Neural crest cell (in vitro differentiated cells): ENCODE measurements around the gene SH3PXD2A. TPM values are rescaled to one million over a fixed set of nuclear protein-coding genes. Genes with fewer than 3 reads are reported as not detected.

ENCODE experiments used
- DNase-seq: peaks from one replicate; pipeline ENCODE4 v3.0.0; 2021; ENCODE audit warnings: low read depth, mixed read lengths, low spot score
- H3K27ac Mint-ChIP-seq: one replicate; pipeline ENCODE4 v1.8.0; 2021; ENCODE audit warnings: mild to moderate bottlenecking, mixed read lengths; ENCODE audit not compliant: unreplicated experiment
- H3K27me3 Mint-ChIP-seq: 2 replicates; pipeline ENCODE4 v1.8.0; 2021; ENCODE audit warnings: low read depth, mild to moderate bottlenecking, mixed read lengths
- H3K36me3 Mint-ChIP-seq: 2 replicates; pipeline ENCODE4 v1.8.0; 2021; ENCODE audit warnings: low read depth, mild to moderate bottlenecking, mixed read lengths
- H3K4me1 Mint-ChIP-seq: 2 replicates; pipeline ENCODE4 v1.8.0; 2021; ENCODE audit warnings: mixed read lengths
- H3K4me3 Mint-ChIP-seq: one replicate; pipeline ENCODE4 v1.8.0; 2021; ENCODE audit warnings: mild to moderate bottlenecking, mixed read lengths
- H3K9me3 Mint-ChIP-seq: 2 replicates; pipeline ENCODE4 v1.8.0; 2021; ENCODE audit warnings: mixed read lengths
- total RNA-seq: library from RNA; stranded (reverse); gene quantifications from 2 replicates; pipeline ENCODE4 v1.2.1, GENCODE V29; 2021
- TF ChIP-seq, protein P1 (sequence below): fragments of 200-600 bp; sonication (generic); conservative IDR thresholded peaks from 2 replicates; pipeline ENCODE4 v1.5.0; 2021; ENCODE audit warnings: antibody characterized with exemption, mild to moderate bottlenecking

SH3PXD2A gene
- total RNA-seq, 1 donor from 2014 or later, result 22.8 TPM

DNA sequence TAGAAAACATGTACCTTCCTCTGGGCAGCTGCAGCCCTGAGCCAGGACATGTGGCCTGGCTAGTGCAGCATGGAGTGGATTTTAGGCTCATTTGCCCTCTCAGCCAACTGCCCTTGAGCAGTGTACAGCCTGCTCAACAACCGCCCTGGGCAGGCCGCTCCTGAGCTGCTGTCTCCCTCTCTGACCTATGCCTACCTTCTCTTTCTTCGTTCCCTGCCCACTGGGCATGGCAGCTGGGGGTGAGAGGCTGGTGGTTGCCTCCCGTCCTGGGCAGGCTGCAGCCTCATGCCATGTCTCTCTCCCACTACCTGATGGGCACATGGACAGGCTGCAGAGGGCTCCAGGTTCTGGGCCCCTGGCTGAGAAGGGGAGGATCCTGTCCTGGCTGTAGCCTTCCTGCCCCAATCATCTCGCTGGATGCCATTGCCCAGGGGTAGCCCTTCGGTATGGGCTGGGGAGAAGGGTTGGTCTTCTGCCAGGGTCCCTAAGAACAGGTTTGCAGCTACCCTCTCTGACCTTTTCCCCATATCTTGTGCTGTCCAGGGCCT lies 264.6 kb downstream of the SH3PXD2A start:
- no peak for DNase-seq
- no peaks in the 10 kb centered on the region for H3K9me3 Mint-ChIP-seq
- no peak overlapping the region for H3K4me3 Mint-ChIP-seq
- H3K27me3 Mint-ChIP-seq, result no peaks in the 10 kb centered on the region
- H3K36me3 Mint-ChIP-seq, result peaks cover 17% of the 10 kb centered on the region
- TF ChIP-seq, protein P1, sequence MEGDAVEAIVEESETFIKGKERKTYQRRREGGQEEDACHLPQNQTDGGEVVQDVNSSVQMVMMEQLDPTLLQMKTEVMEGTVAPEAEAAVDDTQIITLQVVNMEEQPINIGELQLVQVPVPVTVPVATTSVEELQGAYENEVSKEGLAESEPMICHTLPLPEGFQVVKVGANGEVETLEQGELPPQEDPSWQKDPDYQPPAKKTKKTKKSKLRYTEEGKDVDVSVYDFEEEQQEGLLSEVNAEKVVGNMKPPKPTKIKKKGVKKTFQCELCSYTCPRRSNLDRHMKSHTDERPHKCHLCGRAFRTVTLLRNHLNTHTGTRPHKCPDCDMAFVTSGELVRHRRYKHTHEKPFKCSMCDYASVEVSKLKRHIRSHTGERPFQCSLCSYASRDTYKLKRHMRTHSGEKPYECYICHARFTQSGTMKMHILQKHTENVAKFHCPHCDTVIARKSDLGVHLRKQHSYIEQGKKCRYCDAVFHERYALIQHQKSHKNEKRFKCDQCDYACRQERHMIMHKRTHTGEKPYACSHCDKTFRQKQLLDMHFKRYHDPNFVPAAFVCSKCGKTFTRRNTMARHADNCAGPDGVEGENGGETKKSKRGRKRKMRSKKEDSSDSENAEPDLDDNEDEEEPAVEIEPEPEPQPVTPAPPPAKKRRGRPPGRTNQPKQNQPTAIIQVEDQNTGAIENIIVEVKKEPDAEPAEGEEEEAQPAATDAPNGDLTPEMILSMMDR, result no peak
- peak overlapping the region; percentile 35 for H3K27ac Mint-ChIP-seq
- peaks cover 3% of the 10 kb centered on the region for H3K4me1 Mint-ChIP-seq

DNA sequence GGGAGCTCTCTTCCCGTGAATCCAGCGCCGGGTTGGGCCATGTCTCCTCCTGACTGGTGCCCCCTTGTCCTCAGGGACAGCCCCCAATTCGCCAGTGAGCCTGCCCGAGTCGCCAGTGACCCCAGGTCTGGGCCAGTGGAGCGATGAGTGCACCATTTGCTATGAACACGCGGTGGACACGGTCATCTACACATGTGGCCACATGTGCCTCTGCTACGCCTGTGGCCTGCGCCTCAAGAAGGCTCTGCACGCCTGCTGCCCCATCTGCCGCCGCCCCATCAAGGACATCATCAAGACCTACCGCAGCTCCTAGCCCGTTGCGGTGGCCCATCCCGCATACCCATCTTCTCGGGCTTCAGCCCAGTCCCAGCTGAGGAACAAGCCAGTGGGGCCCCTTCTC lies 265.3 kb downstream of the SH3PXD2A start:
- Mint-ChIP-seq H3K4me1 (peaks cover 3% of the 10 kb centered on the region), H3K27ac (no peak overlapping the region), H3K27me3 (no peaks in the 10 kb centered on the region), H3K9me3 (no peaks in the 10 kb centered on the region), H3K4me3 (no peak overlapping the region), H3K36me3 (peaks cover 17% of the 10 kb centered on the region)
- DNase-seq, result no peak
- TF ChIP-seq, protein P1, result no peak

DNA sequence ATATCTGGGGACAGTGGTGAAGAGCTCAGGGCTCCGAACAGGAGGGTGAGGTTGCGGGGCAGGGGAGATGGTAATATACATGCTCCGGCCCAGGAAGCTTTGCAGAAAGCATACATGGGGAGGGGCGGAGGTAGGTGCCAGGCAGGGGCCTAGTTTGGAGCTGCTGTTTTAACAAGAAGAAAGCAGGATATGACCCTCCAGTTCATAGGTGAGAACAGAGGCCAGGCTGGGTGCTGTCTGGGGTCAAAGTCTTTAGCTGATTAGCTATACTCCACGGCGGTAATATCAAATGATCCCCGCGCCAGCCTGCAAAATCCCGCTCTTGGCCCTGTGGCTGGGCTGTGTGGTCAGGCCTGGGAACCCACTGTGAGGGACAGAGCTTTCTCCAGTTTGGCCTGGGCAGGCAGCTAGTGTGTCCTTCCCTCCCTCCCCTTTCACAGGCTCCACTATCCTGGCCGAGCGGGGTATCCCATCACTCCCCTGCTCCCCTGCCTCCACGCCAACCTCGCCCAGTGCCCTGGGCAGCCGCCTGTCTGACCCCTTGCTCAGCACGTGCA lies 266.2 kb downstream of the SH3PXD2A start:
- H3K9me3 Mint-ChIP-seq, result no peaks in the 10 kb centered on the region
- H3K4me3 Mint-ChIP-seq, result no peak overlapping the region
- H3K36me3 Mint-ChIP-seq, result peaks cover 17% of the 10 kb centered on the region
- no peak overlapping the region for H3K27ac Mint-ChIP-seq
- TF ChIP-seq, protein P1, result no peak
- H3K4me1 Mint-ChIP-seq, result peaks cover 3% of the 10 kb centered on the region
- no peaks in the 10 kb centered on the region for H3K27me3 Mint-ChIP-seq
- no peak for DNase-seq

DNA sequence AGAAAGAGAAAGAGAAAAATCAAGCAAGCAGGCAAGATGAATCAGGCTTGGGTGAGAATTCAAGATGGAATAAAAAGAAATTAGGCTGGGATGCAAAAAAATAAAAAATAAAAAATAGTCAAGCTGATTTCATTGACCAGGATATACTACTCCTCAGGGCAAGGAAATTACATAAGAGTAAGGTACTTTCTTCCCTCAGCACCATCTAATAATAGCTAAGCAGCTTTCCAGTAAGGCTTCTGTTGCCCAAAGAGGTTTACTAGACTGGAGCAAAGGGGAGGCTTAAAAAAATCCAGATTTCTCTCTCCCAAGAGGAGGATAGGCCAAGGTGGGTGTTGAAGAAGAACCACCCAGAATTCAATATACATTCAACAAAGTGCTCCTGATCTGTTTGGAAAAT lies 268.3 kb downstream of the SH3PXD2A start:
- DNase-seq, result no peak
- H3K27ac Mint-ChIP-seq, result no peak overlapping the region
- no peaks in the 10 kb centered on the region for H3K4me1 Mint-ChIP-seq
- H3K27me3 Mint-ChIP-seq, result no peaks in the 10 kb centered on the region
- TF ChIP-seq, protein P1, result no peak
- no peak overlapping the region for H3K4me3 Mint-ChIP-seq
- H3K9me3 Mint-ChIP-seq, result no peaks in the 10 kb centered on the region
- H3K36me3 Mint-ChIP-seq, result peaks cover 19% of the 10 kb centered on the region

DNA sequence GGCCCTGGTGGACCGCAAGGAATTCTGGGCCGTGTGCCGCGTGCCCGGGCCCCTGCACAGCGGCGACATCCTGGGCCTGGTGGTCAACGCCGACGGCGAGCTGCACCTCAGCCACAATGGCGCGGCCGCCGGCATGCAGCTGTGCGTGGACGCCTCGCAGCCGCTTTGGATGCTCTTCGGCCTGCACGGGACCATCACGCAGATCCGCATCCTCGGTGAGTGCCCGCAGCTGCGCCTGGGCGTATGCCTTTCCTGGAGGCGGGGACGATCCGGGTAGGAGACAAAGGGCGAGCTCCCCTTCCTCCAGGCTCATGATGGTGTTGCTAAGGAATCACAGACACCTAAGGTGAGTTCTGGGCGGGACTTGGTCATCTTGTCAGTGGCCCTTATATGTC lies 270.4 kb downstream of the SH3PXD2A start:
- TF ChIP-seq, protein P1, result no peak
- no peak for DNase-seq
- Mint-ChIP-seq H3K36me3 (peaks cover 19% of the 10 kb centered on the region), H3K9me3 (no peaks in the 10 kb centered on the region), H3K4me3 (no peak overlapping the region), H3K4me1 (peaks cover 5% of the 10 kb centered on the region), H3K27me3 (no peaks in the 10 kb centered on the region), H3K27ac (no peak overlapping the region)
